K562 (cell line): ENCODE measurements around the gene HSPA1L. TPM values are rescaled to one million over a fixed set of nuclear protein-coding genes. Genes with fewer than 3 reads are reported as not detected.

Source experiments
- ATF7 ChIP-seq: fragments of 450-650 bp; IDR thresholded peaks from 2 replicates; pipeline ENCODE4 v1.7.1; 2014; ENCODE audit warnings: mild to moderate bottlenecking, moderate library complexity
- CHD2 ChIP-seq: IDR thresholded peaks from 2 replicates; pipeline ENCODE4 v1.6.1; 2011; ENCODE audit warnings: low read depth, low read length
- ESRRB ChIP-seq: fragments of 250-450 bp; sonication (Bioruptor Pico); IDR thresholded peaks from 2 replicates; pipeline ENCODE4 v1.5.0; 2020; ENCODE audit warnings: mild to moderate bottlenecking, moderate library complexity, borderline replicate concordance
- ILK ChIP-seq: fragments of 450-650 bp; IDR thresholded peaks from 2 replicates; pipeline ENCODE4 v1.6.1; 2016; ENCODE audit warnings: missing genetic modification characterization, low read depth, mild to moderate bottlenecking, missing compliant biosample characterization, moderate library complexity, borderline replicate concordance
- NCOA6 ChIP-seq: fragments of 450-650 bp; IDR thresholded peaks from 2 replicates; pipeline ENCODE4 v1.6.1; 2017; ENCODE audit warnings: mild to moderate bottlenecking
- PRMT5 ChIP-seq: sonication (generic); formaldehyde crosslinking; IDR thresholded peaks from 2 replicates; pipeline ENCODE4 v1.5.0; 2020; ENCODE audit warnings: missing genetic modification reagents
- PURB ChIP-seq: sonication (generic); formaldehyde crosslinking; IDR thresholded peaks from 2 replicates; pipeline ENCODE4 v1.9.0; 2021; ENCODE audit warnings: low read depth, mild to moderate bottlenecking, missing genetic modification reagents
- SUPT5H ChIP-seq: fragments of 450-650 bp; IDR thresholded peaks from 2 replicates; pipeline ENCODE4 v1.6.1; 2016
- ZNF239 ChIP-seq: fragments of 250-450 bp; sonication (Bioruptor Pico); IDR thresholded peaks from 2 replicates; pipeline ENCODE4 v1.4.0; 2020; ENCODE audit warnings: mild to moderate bottlenecking
- ZNF589 ChIP-seq: fragments of 200-800 bp; sonication (Bioruptor generic); IDR thresholded peaks from 2 replicates; pipeline ENCODE4 v1.6.1; 2016; ENCODE audit warnings: low read depth, missing genetic modification characterization, missing compliant biosample characterization
- polyA plus RNA-seq, 8 experiments: library from polyadenylated mRNA; depleted of rRNA in 4 of 8; stranded (reverse) in 5 of 8; unstranded in 3 of 8; fragments of >200 nt; fragmentation: Nextera tagmentation in 2 of 8; fragmentation: Illumina TruSeq in 1 of 8; extraction: Ambion mirVana in 2 of 8; extraction: Trizol in 1 of 8; gene quantifications; 2 replicates each; pipeline versions ENCODE4 v1.2.1 to v1.2.3, GENCODE V29; 2011 to 2014; ENCODE audit warnings: inconsistent platforms in 1 of 8, missing spikeins in 1 of 8
- total RNA-seq, 7 experiments: library from RNA; depleted of rRNA in 6 of 7; stranded (reverse); fragments of >200 nt in 6 of 7; fragmentation: Illumina TruSeq in 2 of 7; extraction: Trizol in 2 of 7; gene quantifications; 2 replicates each; pipeline versions ENCODE4 v1.2.1 to v1.2.3, GENCODE V29; 2011 to 2021; ENCODE audit warnings: low replicate concordance in 1 of 7
- TF ChIP-seq, protein P1 (sequence below): fragments of 450-650 bp; IDR thresholded peaks from 2 replicates; pipeline ENCODE4 v1.6.1; 2016; ENCODE audit warnings: mild to moderate bottlenecking, moderate library complexity
- TF ChIP-seq, protein P2 (sequence below): sonication (generic); formaldehyde crosslinking; IDR thresholded peaks from 2 replicates; pipeline ENCODE4 v1.9.0; 2022; ENCODE audit warnings: mild to moderate bottlenecking, missing genetic modification reagents
- TF ChIP-seq, protein P3 (sequence below): fragments of 450-650 bp; formaldehyde crosslinking; IDR thresholded peaks from 2 replicates; pipeline ENCODE4 v1.4.0; 2022; ENCODE audit warnings: missing genetic modification characterization
- TF ChIP-seq, protein P4 (sequence below): sonication (generic); formaldehyde crosslinking; IDR thresholded peaks from 2 replicates; pipeline ENCODE4 v1.8.0; 2022; ENCODE audit warnings: mild to moderate bottlenecking, low read depth, missing genetic modification reagents

The HSPA1L gene
- total and polyA plus RNA-seq, 9 of the 15 experiments (the other 6 are each of a cell fraction or from before 2014, with no cell fraction given): 0.14 to 2.1 (median 1.3) TPM

DNA sequence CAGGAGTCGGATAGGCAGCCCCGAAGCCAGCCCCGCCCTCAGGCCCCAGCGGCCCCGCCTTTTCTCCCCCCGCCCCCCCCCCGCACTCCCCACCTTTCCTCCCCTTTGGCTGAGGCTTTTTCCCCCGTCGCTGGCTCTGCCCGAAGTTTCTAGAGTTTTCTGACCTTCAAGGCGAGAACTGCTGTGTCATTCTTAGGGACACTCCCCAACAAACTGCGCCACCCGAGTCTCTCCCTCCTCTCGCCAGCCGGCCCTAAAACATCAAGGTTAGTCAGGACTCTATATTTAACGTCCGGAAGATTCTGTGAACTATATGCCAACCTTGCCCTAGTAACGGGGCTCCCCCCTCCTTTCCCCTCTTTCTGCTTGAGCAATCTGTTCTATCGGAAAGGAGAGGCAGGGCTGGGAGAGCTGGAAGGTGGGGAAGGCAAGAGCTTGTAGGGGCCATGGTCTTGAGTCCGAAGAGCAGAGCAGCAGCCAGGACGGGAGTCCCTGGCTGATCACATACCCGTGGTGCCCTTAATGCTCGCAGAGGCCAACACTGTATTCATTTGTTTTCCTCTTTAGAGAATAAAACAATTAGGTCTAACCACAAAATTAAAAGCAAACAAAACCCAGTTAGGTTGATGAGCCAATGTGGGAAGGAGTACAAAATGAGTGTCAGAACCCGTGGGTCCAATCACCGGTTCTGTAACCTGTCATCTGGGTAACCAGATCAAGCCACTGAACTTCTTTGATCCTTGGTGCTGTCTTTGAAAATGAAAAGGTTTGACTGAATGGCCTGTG, 7.1 kb upstream of the HSPA1L start (continued):
- TF ChIP-seq, protein P1, sequence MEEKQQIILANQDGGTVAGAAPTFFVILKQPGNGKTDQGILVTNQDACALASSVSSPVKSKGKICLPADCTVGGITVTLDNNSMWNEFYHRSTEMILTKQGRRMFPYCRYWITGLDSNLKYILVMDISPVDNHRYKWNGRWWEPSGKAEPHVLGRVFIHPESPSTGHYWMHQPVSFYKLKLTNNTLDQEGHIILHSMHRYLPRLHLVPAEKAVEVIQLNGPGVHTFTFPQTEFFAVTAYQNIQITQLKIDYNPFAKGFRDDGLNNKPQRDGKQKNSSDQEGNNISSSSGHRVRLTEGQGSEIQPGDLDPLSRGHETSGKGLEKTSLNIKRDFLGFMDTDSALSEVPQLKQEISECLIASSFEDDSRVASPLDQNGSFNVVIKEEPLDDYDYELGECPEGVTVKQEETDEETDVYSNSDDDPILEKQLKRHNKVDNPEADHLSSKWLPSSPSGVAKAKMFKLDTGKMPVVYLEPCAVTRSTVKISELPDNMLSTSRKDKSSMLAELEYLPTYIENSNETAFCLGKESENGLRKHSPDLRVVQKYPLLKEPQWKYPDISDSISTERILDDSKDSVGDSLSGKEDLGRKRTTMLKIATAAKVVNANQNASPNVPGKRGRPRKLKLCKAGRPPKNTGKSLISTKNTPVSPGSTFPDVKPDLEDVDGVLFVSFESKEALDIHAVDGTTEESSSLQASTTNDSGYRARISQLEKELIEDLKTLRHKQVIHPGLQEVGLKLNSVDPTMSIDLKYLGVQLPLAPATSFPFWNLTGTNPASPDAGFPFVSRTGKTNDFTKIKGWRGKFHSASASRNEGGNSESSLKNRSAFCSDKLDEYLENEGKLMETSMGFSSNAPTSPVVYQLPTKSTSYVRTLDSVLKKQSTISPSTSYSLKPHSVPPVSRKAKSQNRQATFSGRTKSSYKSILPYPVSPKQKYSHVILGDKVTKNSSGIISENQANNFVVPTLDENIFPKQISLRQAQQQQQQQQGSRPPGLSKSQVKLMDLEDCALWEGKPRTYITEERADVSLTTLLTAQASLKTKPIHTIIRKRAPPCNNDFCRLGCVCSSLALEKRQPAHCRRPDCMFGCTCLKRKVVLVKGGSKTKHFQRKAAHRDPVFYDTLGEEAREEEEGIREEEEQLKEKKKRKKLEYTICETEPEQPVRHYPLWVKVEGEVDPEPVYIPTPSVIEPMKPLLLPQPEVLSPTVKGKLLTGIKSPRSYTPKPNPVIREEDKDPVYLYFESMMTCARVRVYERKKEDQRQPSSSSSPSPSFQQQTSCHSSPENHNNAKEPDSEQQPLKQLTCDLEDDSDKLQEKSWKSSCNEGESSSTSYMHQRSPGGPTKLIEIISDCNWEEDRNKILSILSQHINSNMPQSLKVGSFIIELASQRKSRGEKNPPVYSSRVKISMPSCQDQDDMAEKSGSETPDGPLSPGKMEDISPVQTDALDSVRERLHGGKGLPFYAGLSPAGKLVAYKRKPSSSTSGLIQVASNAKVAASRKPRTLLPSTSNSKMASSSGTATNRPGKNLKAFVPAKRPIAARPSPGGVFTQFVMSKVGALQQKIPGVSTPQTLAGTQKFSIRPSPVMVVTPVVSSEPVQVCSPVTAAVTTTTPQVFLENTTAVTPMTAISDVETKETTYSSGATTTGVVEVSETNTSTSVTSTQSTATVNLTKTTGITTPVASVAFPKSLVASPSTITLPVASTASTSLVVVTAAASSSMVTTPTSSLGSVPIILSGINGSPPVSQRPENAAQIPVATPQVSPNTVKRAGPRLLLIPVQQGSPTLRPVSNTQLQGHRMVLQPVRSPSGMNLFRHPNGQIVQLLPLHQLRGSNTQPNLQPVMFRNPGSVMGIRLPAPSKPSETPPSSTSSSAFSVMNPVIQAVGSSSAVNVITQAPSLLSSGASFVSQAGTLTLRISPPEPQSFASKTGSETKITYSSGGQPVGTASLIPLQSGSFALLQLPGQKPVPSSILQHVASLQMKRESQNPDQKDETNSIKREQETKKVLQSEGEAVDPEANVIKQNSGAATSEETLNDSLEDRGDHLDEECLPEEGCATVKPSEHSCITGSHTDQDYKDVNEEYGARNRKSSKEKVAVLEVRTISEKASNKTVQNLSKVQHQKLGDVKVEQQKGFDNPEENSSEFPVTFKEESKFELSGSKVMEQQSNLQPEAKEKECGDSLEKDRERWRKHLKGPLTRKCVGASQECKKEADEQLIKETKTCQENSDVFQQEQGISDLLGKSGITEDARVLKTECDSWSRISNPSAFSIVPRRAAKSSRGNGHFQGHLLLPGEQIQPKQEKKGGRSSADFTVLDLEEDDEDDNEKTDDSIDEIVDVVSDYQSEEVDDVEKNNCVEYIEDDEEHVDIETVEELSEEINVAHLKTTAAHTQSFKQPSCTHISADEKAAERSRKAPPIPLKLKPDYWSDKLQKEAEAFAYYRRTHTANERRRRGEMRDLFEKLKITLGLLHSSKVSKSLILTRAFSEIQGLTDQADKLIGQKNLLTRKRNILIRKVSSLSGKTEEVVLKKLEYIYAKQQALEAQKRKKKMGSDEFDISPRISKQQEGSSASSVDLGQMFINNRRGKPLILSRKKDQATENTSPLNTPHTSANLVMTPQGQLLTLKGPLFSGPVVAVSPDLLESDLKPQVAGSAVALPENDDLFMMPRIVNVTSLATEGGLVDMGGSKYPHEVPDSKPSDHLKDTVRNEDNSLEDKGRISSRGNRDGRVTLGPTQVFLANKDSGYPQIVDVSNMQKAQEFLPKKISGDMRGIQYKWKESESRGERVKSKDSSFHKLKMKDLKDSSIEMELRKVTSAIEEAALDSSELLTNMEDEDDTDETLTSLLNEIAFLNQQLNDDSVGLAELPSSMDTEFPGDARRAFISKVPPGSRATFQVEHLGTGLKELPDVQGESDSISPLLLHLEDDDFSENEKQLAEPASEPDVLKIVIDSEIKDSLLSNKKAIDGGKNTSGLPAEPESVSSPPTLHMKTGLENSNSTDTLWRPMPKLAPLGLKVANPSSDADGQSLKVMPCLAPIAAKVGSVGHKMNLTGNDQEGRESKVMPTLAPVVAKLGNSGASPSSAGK: no peak
- TF ChIP-seq ZNF589 (CRISPR knock-in tag) (no peak), CHD2 (no peak), PRMT5 (CRISPR knock-in tag) (no peak), SUPT5H (peak; percentile 81), NCOA6 (no peak), ESRRB (no peak), PURB (CRISPR knock-in tag) (no peak), ILK (tag) (no peak), ZNF239 (peak; percentile 63), ATF7 (no peak)
- TF ChIP-seq, protein P2, sequence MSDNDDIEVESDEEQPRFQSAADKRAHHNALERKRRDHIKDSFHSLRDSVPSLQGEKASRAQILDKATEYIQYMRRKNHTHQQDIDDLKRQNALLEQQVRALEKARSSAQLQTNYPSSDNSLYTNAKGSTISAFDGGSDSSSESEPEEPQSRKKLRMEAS (CRISPR knock-in tag): no peak
- TF ChIP-seq, protein P3, sequence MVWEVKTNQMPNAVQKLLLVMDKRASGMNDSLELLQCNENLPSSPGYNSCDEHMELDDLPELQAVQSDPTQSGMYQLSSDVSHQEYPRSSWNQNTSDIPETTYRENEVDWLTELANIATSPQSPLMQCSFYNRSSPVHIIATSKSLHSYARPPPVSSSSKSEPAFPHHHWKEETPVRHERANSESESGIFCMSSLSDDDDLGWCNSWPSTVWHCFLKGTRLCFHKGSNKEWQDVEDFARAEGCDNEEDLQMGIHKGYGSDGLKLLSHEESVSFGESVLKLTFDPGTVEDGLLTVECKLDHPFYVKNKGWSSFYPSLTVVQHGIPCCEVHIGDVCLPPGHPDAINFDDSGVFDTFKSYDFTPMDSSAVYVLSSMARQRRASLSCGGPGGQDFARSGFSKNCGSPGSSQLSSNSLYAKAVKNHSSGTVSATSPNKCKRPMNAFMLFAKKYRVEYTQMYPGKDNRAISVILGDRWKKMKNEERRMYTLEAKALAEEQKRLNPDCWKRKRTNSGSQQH (CRISPR knock-in tag): peak; percentile 83; the same call in 1 of the 2 replicates
- TF ChIP-seq, protein P4, sequence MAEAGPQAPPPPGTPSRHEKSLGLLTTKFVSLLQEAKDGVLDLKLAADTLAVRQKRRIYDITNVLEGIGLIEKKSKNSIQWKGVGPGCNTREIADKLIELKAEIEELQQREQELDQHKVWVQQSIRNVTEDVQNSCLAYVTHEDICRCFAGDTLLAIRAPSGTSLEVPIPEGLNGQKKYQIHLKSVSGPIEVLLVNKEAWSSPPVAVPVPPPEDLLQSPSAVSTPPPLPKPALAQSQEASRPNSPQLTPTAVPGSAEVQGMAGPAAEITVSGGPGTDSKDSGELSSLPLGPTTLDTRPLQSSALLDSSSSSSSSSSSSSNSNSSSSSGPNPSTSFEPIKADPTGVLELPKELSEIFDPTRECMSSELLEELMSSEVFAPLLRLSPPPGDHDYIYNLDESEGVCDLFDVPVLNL: no peak
